Type B pancreatic cell (in vitro differentiated cells): ENCODE measurements around the gene ETV6. TPM values are rescaled to one million over a fixed set of nuclear protein-coding genes. Genes with fewer than 3 reads are reported as not detected.

Experiments
- DNase-seq: peaks from one replicate; pipeline ENCODE4 v3.0.0; 2021; ENCODE audit warnings: mixed read lengths; ENCODE audit not compliant: unreplicated experiment; ENCODE audit errors: extremely low spot score
- H3K27ac Mint-ChIP-seq: 2 replicates; pipeline ENCODE4 v1.8.0; 2021; ENCODE audit warnings: mild to moderate bottlenecking, mixed read lengths
- H3K27me3 Mint-ChIP-seq: 2 replicates; pipeline ENCODE4 v1.8.0; 2021; ENCODE audit warnings: mixed read lengths
- H3K36me3 Mint-ChIP-seq: 2 replicates; pipeline ENCODE4 v1.8.0; 2021; ENCODE audit warnings: mixed read lengths
- H3K4me1 Mint-ChIP-seq: one replicate; pipeline ENCODE4 v1.8.0; 2021; ENCODE audit warnings: mixed read lengths; ENCODE audit not compliant: unreplicated experiment
- H3K4me3 Mint-ChIP-seq: 2 replicates; pipeline ENCODE4 v1.8.0; 2021; ENCODE audit warnings: mild to moderate bottlenecking, mixed read lengths
- H3K9me3 Mint-ChIP-seq: 2 replicates; pipeline ENCODE4 v1.8.0; 2021; ENCODE audit warnings: mixed read lengths
- total RNA-seq: library from RNA; stranded (reverse); gene quantifications from 2 replicates; pipeline ENCODE4 v1.2.1, GENCODE V29; 2021; ENCODE audit warnings: low replicate concordance
- TF ChIP-seq, protein P1 (sequence below): fragments of 200-600 bp; sonication (generic); conservative IDR thresholded peaks from 2 replicates; pipeline ENCODE4 v1.5.0; 2021; ENCODE audit warnings: antibody characterized with exemption, mild to moderate bottlenecking

Gene ETV6
- total RNA-seq, 1 donor from 2014 or later: 26.5 TPM

DNA sequence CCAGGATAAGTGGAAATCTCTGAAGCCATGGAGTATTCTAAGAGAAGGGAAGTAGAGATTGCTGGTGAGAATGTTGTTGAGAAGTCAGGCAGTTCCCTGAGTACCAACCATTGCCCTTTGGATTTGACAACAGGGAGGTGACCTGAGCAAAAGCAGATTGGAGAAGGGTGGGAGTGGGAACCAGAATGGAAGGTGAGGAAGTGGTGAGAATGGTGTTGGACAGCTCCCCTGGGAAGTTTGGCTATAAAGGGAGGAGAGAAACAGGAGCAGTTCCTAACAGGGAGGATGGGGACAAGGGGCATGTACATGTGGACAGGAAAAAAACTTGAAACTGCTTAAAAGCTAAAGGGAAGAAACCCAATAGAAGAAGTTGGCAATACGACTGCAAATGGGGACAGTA is 198.1 kb downstream of the ETV6 start:
- H3K36me3 Mint-ChIP-seq: peaks cover 56% of the 10 kb centered on the region

DNA sequence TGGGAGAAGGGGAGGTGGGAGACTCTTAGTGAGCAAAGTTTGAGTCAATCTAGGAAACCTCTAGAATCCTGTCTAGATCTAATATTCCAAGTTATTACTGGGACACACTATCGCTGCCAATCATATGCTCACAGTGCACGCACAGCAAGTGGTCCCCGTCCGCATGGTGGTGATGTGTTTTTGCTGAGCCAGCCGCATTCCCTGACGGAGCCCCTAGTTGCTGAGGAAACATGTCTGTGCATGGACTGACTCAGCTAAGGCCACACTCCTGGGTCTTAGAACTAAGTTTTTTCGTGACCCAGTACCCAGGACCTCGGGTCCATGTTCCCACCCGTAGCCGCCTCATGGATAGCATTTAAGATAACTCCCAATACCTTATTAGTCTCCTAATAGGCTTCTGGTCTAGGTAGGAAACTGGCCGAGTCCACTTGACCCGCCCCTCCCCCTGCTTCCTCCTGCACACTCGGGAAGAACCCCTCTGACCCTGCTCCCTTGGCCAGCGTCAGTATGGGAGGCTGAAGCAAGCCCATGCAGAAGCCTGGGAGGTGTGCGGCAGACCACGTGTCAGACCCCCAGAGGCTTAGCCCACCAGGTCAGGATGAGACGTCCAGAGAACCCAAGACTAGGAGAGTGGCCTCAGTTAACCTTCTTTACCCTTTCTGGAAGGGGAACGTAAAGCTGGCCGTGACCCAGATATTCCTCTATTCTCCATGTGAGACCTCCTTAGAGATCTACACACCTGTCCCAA is 200.5 kb downstream of the ETV6 start:
- DNase-seq: no peak
- no peaks in the 10 kb centered on the region for H3K27me3 Mint-ChIP-seq
- H3K27ac Mint-ChIP-seq: no peak overlapping the region
- TF ChIP-seq, protein P1, sequence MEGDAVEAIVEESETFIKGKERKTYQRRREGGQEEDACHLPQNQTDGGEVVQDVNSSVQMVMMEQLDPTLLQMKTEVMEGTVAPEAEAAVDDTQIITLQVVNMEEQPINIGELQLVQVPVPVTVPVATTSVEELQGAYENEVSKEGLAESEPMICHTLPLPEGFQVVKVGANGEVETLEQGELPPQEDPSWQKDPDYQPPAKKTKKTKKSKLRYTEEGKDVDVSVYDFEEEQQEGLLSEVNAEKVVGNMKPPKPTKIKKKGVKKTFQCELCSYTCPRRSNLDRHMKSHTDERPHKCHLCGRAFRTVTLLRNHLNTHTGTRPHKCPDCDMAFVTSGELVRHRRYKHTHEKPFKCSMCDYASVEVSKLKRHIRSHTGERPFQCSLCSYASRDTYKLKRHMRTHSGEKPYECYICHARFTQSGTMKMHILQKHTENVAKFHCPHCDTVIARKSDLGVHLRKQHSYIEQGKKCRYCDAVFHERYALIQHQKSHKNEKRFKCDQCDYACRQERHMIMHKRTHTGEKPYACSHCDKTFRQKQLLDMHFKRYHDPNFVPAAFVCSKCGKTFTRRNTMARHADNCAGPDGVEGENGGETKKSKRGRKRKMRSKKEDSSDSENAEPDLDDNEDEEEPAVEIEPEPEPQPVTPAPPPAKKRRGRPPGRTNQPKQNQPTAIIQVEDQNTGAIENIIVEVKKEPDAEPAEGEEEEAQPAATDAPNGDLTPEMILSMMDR: no peak
- peaks cover 55% of the 10 kb centered on the region for H3K36me3 Mint-ChIP-seq
- no peaks in the 10 kb centered on the region for H3K9me3 Mint-ChIP-seq
- H3K4me3 Mint-ChIP-seq: no peak overlapping the region
- peaks cover 8% of the 10 kb centered on the region for H3K4me1 Mint-ChIP-seq

More for the DNA sequence above, 198.1 kb downstream of the ETV6 start:
- H3K27me3 Mint-ChIP-seq: no peaks in the 10 kb centered on the region
- no peaks in the 10 kb centered on the region for H3K9me3 Mint-ChIP-seq
- no peak overlapping the region for H3K27ac Mint-ChIP-seq
- H3K4me3 Mint-ChIP-seq: no peak overlapping the region
- TF ChIP-seq, protein P1: no peak
- no peak for DNase-seq
- H3K4me1 Mint-ChIP-seq: peaks cover 8% of the 10 kb centered on the region

DNA sequence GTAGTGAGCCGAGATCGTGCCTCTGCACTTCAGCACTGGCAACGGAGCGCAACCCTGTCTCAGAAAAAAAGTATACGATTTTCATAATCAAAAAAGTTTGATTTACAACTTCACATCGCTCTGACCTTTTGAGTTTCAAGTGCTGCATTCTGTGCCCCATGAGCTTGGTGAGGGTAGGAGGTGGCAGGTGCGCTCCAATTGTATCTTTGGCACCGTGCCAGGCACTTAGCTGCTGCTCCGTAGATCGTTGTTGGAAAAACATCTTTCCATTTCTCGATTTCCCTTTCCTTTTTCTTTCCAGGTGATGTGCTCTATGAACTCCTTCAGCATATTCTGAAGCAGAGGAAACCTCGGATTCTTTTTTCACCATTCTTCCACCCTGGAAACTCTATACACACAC is 203.7 kb downstream of the ETV6 start:
- TF ChIP-seq, protein P1: no peak
- Mint-ChIP-seq H3K4me3 (no peak overlapping the region), H3K4me1 (peaks cover 11% of the 10 kb centered on the region), H3K36me3 (peaks cover 53% of the 10 kb centered on the region), H3K9me3 (no peaks in the 10 kb centered on the region), H3K27ac (no peak overlapping the region), H3K27me3 (no peaks in the 10 kb centered on the region)
- DNase-seq: no peak

DNA sequence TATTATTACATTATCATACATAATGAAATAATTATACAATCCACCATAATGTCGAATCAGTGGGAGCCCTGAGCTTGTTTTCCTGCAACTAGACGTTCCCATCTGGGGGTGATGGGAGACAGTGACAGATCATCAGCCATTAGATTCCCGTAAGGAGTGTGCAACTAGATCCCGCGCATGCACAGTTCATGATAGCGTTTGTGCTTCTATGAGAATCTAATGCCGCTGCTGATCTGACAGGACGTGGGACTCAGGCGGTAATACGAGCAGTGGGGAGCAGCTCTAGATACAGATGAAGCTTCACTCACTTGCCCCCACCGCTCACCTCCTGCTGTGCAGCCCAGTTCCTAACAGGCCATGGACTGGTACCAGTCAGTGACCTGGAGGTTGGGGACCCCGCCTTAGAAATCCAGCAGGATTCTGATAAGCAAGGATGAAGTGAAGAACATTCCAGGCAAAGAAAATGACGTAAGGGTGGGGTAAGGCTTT is 204.6 kb downstream of the ETV6 start:
- Mint-ChIP-seq H3K36me3 (peaks cover 55% of the 10 kb centered on the region), H3K27ac (no peak overlapping the region), H3K4me1 (peaks cover 11% of the 10 kb centered on the region), H3K4me3 (no peak overlapping the region), H3K27me3 (no peaks in the 10 kb centered on the region), H3K9me3 (no peaks in the 10 kb centered on the region)
- TF ChIP-seq, protein P1: no peak
- no peak for DNase-seq

DNA sequence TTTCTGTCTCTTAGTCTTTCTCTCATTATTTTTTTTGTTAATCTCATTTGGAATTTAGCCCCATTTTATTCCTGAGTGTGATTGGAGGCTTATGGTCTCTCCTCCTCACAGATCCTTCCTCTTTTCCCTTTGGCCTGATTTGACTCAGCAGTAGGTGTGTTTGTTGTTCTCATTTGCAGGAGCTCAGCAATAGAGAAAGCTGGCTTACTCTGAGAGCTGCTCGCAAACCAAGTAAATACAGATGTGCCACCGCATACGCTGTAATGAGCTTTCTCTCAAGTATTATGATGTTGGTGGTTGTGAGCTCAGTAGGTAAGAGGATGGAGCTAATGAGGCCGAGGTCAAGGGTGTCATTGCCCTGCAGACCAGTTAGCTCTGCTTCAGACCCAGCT is 206.5 kb downstream of the ETV6 start:
- Mint-ChIP-seq H3K9me3 (no peaks in the 10 kb centered on the region), H3K36me3 (peaks cover 60% of the 10 kb centered on the region), H3K27ac (peak overlapping the region; percentile 51), H3K4me3 (no peak overlapping the region), H3K4me1 (peaks cover 15% of the 10 kb centered on the region), H3K27me3 (no peaks in the 10 kb centered on the region)
- TF ChIP-seq, protein P1: no peak
- no peak for DNase-seq
